OCI-LY7 (cell line): ENCODE data around the gene GPS1.

Experiments
- EZH2phosphoT487 ChIP-seq: fragments of 200-600 bp; sonication (generic); IDR thresholded peaks from 2 replicates; pipeline ENCODE4 v1.6.1; 2018; ENCODE audit warnings: low read depth, borderline replicate concordance, mild to moderate bottlenecking, mixed run types, antibody characterized with exemption, low read length, moderate library complexity, mixed read lengths
- TF ChIP-seq, protein P1 (sequence below): fragments of 200-600 bp; sonication (generic); conservative IDR thresholded peaks from 2 replicates; pipeline ENCODE4 v1.5.1; 2014; ENCODE audit warnings: mild to moderate bottlenecking, antibody characterized with exemption, low read length, moderate library complexity, mixed read lengths

DNA sequence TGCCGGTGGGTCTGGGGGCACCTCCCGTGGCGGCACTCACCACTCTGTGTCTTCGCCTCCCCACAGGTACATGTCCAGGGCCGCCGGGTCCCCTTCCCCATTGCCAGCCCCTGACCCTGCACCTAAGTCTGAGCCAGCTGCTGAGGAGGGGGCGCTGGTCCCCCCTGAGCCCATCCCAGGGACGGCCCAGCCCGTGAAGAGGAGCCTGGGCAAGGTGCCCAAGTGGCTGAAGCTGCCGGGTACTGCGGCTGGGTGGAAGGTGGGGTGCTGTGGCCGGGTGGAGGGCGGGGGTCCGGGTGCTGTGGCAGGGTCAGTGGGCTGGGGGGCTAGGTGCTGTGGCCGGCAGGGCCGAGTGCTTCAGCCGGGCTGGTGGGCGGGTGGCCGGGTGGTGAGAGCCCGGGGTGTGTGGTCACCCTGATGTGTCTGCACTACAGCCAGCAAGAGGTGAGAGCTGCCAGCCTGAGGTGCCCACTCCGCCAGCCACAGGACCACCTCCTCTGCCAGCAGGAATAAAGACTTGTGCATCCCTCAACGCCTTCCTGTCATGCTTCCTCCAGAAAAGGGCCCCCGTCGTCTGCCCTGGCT, 34.7 kb upstream of the GPS1 start:
- TF ChIP-seq, protein P1, sequence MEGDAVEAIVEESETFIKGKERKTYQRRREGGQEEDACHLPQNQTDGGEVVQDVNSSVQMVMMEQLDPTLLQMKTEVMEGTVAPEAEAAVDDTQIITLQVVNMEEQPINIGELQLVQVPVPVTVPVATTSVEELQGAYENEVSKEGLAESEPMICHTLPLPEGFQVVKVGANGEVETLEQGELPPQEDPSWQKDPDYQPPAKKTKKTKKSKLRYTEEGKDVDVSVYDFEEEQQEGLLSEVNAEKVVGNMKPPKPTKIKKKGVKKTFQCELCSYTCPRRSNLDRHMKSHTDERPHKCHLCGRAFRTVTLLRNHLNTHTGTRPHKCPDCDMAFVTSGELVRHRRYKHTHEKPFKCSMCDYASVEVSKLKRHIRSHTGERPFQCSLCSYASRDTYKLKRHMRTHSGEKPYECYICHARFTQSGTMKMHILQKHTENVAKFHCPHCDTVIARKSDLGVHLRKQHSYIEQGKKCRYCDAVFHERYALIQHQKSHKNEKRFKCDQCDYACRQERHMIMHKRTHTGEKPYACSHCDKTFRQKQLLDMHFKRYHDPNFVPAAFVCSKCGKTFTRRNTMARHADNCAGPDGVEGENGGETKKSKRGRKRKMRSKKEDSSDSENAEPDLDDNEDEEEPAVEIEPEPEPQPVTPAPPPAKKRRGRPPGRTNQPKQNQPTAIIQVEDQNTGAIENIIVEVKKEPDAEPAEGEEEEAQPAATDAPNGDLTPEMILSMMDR = no peak
- TF ChIP-seq EZH2phosphoT487 = no peak
